HG02840 (cell line): ENCODE data around the gene SHLD1.
"Not testable (repeated sequence)": the region's sequence is repeated elsewhere in the genome, so short reads cannot be mapped to it uniquely, and the experiment has no call there.

Experiments
- ATAC-seq: cut with Tn5 transposase; IDR thresholded peaks from one replicate; pipeline ENCODE4 v1.9.1; 2021; ENCODE audit warnings: mild to moderate bottlenecking, moderate library complexity, moderate number of reproducible peaks; ENCODE audit not compliant: unreplicated experiment, low FRiP score

SHLD1 gene

GRCh38 chr20:5735845-5736510 lies 14.2 kb upstream of the SHLD1 start:
- ATAC-seq, result no peak

GRCh38 chr20:5737619-5737953 lies 12.6 kb upstream of the SHLD1 start:
- no peak for ATAC-seq

DNA sequence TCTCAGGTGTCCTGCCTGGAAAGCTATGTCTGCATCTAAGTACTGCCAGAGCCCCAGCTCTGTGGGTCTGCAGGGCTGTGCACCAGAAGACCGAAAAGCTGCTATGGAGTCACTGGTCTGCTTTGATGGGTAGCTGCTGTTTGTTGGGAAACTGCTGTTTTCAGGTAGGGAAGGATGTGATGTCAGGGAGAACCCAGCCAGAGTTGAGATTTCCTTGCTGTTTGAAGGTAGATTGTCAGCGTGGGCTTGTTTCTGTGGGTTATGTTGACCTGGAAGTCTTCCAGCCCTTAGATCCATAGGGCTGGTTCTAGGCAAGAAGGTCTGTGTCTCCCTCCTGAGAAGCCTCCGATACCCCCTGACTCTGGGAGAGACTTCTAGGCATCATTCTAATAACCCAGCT lies 12.2 kb upstream of the SHLD1 start:
- ATAC-seq, result no peak

DNA sequence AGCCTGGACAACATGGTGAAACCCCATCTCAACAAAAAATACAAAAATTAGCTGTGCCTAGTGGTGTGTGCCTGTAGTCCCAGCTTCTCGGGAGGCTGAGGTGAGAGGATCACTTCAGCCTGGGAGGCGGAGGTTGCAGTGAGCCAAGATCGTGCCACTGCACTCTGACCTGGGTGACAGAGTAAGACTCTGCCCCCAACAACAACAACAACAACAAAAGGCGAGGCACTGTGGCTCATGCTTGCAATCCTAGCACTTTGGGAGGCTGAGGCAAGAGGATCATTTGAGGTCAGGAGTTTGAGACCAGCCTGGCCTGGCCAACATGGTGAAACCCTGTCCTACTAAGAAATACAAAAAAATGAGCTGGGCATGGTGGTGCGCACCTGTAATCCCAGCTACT lies 9.6 kb upstream of the SHLD1 start:
- ATAC-seq, result not testable (repeated sequence)

DNA sequence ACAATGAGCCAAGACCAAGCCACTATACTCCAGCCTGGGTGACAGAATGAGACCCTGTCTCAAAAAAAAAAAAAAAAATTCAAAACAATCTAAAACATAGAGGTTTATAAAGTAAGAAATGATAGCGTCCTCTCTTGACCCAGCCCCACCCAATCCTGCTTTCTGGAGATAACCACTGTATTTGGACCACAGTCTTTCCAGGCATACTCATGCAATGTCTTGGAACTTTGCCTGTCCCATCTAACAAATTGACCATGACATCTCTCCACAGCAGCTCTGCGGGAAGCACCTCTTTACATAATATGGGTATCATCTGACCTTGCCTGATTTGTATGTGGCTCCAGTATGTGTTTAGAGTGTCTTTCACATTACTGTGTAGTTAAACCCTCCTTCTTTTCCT lies 9.1 kb upstream of the SHLD1 start:
- ATAC-seq, result no peak

GRCh38 chr20:5742041-5742440 lies 8.2 kb upstream of the SHLD1 start:
- ATAC-seq, result no peak

- no peak for ATAC-seq
Observed at GRCh38 chr20:5745416-5746030, 4.7 kb upstream of the SHLD1 start.

GRCh38 chr20:5746064-5746463 lies 4.1 kb upstream of the SHLD1 start:
- no peak for ATAC-seq

DNA sequence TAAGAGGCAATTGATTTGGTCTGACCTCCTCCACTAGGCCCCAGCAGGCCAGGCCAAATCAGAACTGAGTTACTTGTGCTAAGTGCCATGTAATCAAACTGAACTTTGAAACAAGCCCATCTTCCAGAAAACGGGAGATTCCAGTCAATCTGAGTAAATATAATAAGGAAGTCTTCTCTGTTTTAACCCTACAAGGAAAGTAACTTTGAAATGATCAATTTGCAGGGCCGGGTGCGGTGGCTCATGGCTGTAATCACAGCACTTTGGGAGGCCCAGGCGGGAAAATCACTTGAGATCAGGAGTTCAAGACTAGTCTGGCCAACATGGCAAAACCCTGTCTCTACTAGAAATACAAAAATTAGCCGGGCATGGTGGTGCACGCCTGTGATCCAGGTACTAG lies 2.0 kb upstream of the SHLD1 start:
- ATAC-seq, result no peak

DNA sequence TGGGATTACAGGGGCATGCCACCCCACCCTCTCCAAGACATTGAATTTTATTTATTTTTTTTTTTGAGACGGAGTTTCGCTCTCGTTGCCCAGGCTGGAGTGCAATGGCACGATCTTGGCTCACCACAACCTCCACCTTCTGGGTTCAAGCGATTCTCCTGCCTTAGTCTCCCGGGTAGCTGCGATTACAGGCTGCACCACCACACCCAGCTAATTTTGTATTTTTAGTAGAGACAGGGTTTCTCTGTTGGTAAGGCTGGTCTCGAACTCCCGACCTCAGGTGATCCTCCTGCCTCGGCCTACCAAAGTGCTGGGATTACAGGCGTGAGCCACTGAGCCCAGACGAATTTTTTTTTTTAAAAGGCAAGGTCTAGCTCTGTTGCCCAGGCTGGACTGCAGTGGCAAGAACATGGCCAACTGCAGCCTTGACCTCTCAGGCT lies 669 bp upstream of the SHLD1 start:
- ATAC-seq, result not testable (repeated sequence)

- ATAC-seq, result no peak
Observed at GRCh38 chr20:5751856-5752255, 1.7 kb downstream of the SHLD1 start.

- no peak for ATAC-seq
Observed at GRCh38 chr20:5753814-5754213, 3.6 kb downstream of the SHLD1 start.

GRCh38 chr20:5757949-5758348 lies 7.7 kb downstream of the SHLD1 start:
- no peak for ATAC-seq

GRCh38 chr20:5766085-5766764 lies 16.0 kb downstream of the SHLD1 start:
- ATAC-seq, result no peak

DNA sequence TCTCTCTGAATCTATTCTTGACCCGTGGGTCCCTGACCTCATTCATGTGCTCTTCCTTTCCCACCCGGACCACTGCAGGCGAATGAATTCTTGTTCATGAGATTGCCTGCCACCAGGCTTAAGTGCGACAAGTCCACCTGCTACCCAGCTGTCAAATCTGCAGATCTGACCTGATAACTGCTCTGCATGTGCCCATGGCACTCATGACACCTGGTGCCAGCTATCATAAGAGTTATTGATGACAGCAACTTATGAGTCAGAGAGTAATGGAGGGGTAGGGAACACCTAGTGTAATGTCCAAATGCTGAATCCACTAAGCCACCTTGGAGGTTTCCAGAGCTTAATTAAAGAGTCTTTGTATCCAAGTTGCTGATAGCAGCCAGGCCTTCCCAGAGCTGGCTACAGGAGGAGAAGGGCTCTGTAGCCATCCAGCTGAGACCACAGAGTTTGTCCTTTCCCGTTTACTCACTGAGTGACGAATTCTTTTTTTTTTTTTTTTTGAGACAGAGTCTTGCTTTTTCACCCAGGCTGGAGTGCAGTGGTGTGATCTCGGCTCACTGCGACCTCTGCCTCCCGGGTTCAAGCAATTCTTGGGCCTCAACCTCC lies 17.4 kb downstream of the SHLD1 start:
- no peak for ATAC-seq

DNA sequence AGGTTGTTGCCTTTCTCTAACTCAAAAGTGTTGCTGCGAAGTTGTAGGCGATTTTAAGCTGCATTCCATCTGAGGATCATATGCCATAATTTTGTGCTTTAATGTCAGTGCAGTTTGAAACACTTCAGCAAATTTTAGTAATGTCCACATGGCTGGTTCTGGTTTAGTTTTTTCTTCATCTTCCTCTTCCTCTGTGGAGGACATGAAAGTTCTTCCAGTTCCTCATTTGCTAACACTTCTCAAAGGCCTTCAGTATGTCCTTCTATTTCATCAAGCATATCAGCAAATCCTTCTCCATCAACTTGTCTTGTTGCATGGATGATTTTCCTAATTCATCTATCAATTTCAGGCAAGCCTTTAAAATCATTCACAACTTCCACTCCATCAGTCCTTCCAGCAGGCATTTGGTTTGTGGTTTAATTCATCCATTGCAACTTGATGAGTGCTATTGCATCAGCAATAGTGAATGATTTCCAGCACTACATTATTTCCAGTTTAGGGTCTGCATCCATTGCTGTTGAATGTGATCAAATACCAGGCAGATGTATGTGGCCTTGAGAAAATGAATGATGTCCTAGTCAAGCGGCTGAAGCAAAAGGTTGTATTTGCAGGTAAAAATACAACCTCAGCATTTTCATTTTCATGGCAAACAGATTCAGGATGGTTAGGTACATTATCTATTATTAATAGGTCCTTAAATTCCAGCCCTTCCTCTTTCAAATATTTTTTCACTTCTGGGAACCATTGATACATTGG lies 20.2 kb downstream of the SHLD1 start:
- ATAC-seq, result no peak

- ATAC-seq, result no peak
Observed at GRCh38 chr20:5770987-5771318, 20.8 kb downstream of the SHLD1 start.

DNA sequence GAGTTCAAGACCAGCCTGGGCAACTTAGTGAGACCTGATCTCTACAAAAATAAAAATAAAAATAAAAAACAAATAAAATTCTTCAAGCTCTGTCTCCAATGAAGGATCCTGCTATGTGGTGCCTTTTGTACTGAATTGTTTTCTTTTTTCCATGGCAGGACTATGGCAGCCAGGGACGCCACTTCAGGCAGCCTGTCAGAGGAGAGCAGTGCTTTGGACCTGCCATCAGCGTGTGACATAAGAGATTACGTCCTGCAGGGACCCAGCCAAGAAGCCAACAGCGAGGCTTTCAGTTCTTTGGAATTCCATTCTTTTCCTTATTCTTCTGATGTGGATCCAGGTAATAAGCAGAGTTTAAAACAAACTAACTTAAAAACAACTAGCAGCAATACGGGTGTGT lies 22.5 kb downstream of the SHLD1 start:
- ATAC-seq, result no peak

- no peak for ATAC-seq
Observed at GRCh38 chr20:5773589-5773988, 23.4 kb downstream of the SHLD1 start.

GRCh38 chr20:5776077-5776476 lies 25.9 kb downstream of the SHLD1 start:
- no peak for ATAC-seq
